NCI-H1930 (cell line): Measurements from ENCODE around the gene KCNJ2.

Experiments used
- DNase-seq, 2 experiments: peaks; one replicate each; lab custom pipeline; 2025; lab: John Stamatoyannopoulos, UW

The KCNJ2 gene

GRCh38 chr17:70168977-70169708 is at the start of gene KCNJ2:
Gene KCNJ2, plus strand, starts transcription at chr17:70169532. Its CDS starts 5,508 bp downstream, at chr17:70175040.
- peak; percentile 79 to 93 for DNase-seq

GRCh38 chr17:70119545-70119944 is 49.8 kb upstream of the KCNJ2 start:
- no peak for DNase-seq

- DNase-seq: no peak
Measured at GRCh38 chr17:70119983-70120382, 49.3 kb upstream of the KCNJ2 start.

- no peak for DNase-seq
Measured at GRCh38 chr17:70120425-70120824, 48.9 kb upstream of the KCNJ2 start.

GRCh38 chr17:70121126-70121525 is 48.2 kb upstream of the KCNJ2 start:
- DNase-seq: no peak

- no peak for DNase-seq
Measured at GRCh38 chr17:70123193-70123592, 46.1 kb upstream of the KCNJ2 start.

- no peak for DNase-seq
Measured at GRCh38 chr17:70124723-70125122, 44.6 kb upstream of the KCNJ2 start.

GRCh38 chr17:70127221-70127873 is 42.0 kb upstream of the KCNJ2 start:
- no peak for DNase-seq

GRCh38 chr17:70128727-70129238 is 40.5 kb upstream of the KCNJ2 start:
- no peak for DNase-seq

GRCh38 chr17:70130289-70130688 is 39.0 kb upstream of the KCNJ2 start:
- no peak for DNase-seq

GRCh38 chr17:70132505-70132904 is 36.8 kb upstream of the KCNJ2 start:
- no peak for DNase-seq

GRCh38 chr17:70134042-70134441 is 35.3 kb upstream of the KCNJ2 start:
- DNase-seq: no peak

GRCh38 chr17:70134777-70135176 is 34.6 kb upstream of the KCNJ2 start:
- DNase-seq: no peak

- DNase-seq: no peak
Measured at GRCh38 chr17:70136131-70136530, 33.2 kb upstream of the KCNJ2 start.

GRCh38 chr17:70137451-70138230 is 31.7 kb upstream of the KCNJ2 start:
- DNase-seq: no peak

- no peak for DNase-seq
Measured at GRCh38 chr17:70138291-70138865, 31.0 kb upstream of the KCNJ2 start.

- DNase-seq: no peak
Measured at GRCh38 chr17:70139449-70139993, 29.8 kb upstream of the KCNJ2 start.

GRCh38 chr17:70144260-70144846 is 25.0 kb upstream of the KCNJ2 start:
- no peak for DNase-seq

- DNase-seq: no peak
Measured at GRCh38 chr17:70153210-70153609, 16.1 kb upstream of the KCNJ2 start.

- DNase-seq: no peak
Measured at GRCh38 chr17:70157151-70157550, 12.2 kb upstream of the KCNJ2 start.

GRCh38 chr17:70158180-70158579 is 11.2 kb upstream of the KCNJ2 start:
- no peak for DNase-seq

- no peak for DNase-seq
Measured at GRCh38 chr17:70158591-70158990, 10.7 kb upstream of the KCNJ2 start.
